Dedifferentiated amniotic fluid mesenchymal stem cell (primary cell): ENCODE data around the gene CDK14.
"Not testable (repeated sequence)": the region's sequence is repeated elsewhere in the genome, so short reads cannot be mapped to it uniquely, and the experiment has no call there.

Experiments used
- DNase-seq: peaks from one replicate; pipeline ENCODE4 v3.0.0-alpha.2; 2016; ENCODE audit errors: extremely low spot score

CDK14 gene

GRCh38 chr7:90792301-90792700 is 196.2 kb downstream of the CDK14 start:
- no peak for DNase-seq

- DNase-seq = not testable (repeated sequence)
Observed at GRCh38 chr7:90794234-90794633, 198.1 kb downstream of the CDK14 start.

- no peak for DNase-seq
Observed at GRCh38 chr7:90797596-90797995, 201.5 kb downstream of the CDK14 start.

- no peak for DNase-seq
Observed at GRCh38 chr7:90804370-90804769, 208.2 kb downstream of the CDK14 start.

GRCh38 chr7:90815552-90815951 is 219.4 kb downstream of the CDK14 start:
- DNase-seq = not testable (repeated sequence)

GRCh38 chr7:90816511-90817142 is 220.5 kb downstream of the CDK14 start:
- DNase-seq = peak; percentile 76

- DNase-seq = no peak
Observed at GRCh38 chr7:90817151-90817550, 221.0 kb downstream of the CDK14 start.

GRCh38 chr7:90817846-90818245 is 221.7 kb downstream of the CDK14 start:
- no peak for DNase-seq

- no peak for DNase-seq
Observed at GRCh38 chr7:90818341-90818740, 222.2 kb downstream of the CDK14 start.

GRCh38 chr7:90821961-90822620 is 226.0 kb downstream of the CDK14 start:
- DNase-seq = no peak

- DNase-seq = peak; percentile 54
Observed at GRCh38 chr7:90824386-90825307, 228.5 kb downstream of the CDK14 start.

- DNase-seq = peak; percentile 84
Observed at GRCh38 chr7:90825779-90826178, 229.7 kb downstream of the CDK14 start.

GRCh38 chr7:90828601-90829000 is 232.5 kb downstream of the CDK14 start:
- DNase-seq = no peak

- DNase-seq = no peak
Observed at GRCh38 chr7:90830308-90830707, 234.2 kb downstream of the CDK14 start.

- no peak for DNase-seq
Observed at GRCh38 chr7:90832726-90833125, 236.6 kb downstream of the CDK14 start.

- DNase-seq = no peak
Observed at GRCh38 chr7:90833443-90833842, 237.3 kb downstream of the CDK14 start.

- no peak for DNase-seq
Observed at GRCh38 chr7:90834771-90835170, 238.7 kb downstream of the CDK14 start.

GRCh38 chr7:90835861-90836260 is 239.7 kb downstream of the CDK14 start:
- DNase-seq = no peak

GRCh38 chr7:90836937-90837336 is 240.8 kb downstream of the CDK14 start:
- peak; percentile 51 for DNase-seq

- DNase-seq = no peak
Observed at GRCh38 chr7:90838799-90839198, 242.7 kb downstream of the CDK14 start.

GRCh38 chr7:90839316-90839715 is 243.2 kb downstream of the CDK14 start:
- no peak for DNase-seq

GRCh38 chr7:90839727-90840291 is 243.7 kb downstream of the CDK14 start:
- no peak for DNase-seq
